GM12874 (cell line): ENCODE results near the gene LBHD1.

Experiments used
- TF ChIP-seq, protein P1 (sequence below): IDR thresholded peaks from 2 replicates; pipeline ENCODE4 v1.5.1; 2011; ENCODE audit warnings: low read depth, mild to moderate bottlenecking, control low read depth, low read length, moderate library complexity; ENCODE audit not compliant: insufficient read depth

Gene LBHD1

DNA sequence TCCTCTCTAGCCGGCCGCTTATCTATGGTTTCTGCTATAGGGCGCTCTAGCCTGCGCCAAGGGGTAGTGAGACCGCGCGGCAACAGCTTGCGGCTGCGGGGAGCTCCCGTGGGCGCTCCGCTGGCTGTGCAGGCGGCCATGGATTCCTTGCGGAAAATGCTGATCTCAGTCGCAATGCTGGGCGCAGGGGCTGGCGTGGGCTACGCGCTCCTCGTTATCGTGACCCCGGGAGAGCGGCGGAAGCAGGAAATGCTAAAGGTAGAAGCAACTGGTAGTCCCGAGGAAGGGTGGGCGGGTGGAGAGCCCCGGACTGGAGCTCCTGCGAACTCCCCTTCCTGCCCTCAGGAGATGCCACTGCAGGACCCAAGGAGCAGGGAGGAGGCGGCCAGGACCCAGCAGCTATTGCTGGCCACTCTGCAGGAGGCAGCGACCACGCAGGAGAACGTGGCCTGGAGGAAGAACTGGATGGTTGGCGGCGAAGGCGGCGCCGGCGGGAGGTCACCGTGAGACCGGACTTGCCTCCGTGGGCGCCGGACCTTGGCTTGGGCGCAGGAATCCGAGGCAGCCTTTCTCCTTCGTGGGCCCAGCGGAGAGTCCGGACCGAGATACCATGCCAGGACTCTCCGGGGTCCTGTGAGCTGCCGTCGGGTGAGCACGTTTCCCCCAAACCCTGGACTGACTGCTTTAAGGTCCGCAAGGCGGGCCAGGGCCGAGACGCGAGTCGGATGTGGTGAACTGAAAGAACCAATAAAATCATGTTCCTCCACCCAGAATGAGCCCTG, at the start of gene LBHD1, which contains the start of gene UQCC3:
Gene LBHD1, minus strand, starts transcription at position 660 of the 782 bp plus-strand sequence. CDS start 2,236 bp downstream, outside the sequence.
Gene UQCC3, plus strand, starts transcription at position 66 of the 782 bp plus-strand sequence. Its CDS starts 73 bp downstream, at position 139.
- TF ChIP-seq, protein P1, sequence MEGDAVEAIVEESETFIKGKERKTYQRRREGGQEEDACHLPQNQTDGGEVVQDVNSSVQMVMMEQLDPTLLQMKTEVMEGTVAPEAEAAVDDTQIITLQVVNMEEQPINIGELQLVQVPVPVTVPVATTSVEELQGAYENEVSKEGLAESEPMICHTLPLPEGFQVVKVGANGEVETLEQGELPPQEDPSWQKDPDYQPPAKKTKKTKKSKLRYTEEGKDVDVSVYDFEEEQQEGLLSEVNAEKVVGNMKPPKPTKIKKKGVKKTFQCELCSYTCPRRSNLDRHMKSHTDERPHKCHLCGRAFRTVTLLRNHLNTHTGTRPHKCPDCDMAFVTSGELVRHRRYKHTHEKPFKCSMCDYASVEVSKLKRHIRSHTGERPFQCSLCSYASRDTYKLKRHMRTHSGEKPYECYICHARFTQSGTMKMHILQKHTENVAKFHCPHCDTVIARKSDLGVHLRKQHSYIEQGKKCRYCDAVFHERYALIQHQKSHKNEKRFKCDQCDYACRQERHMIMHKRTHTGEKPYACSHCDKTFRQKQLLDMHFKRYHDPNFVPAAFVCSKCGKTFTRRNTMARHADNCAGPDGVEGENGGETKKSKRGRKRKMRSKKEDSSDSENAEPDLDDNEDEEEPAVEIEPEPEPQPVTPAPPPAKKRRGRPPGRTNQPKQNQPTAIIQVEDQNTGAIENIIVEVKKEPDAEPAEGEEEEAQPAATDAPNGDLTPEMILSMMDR: no peak

DNA sequence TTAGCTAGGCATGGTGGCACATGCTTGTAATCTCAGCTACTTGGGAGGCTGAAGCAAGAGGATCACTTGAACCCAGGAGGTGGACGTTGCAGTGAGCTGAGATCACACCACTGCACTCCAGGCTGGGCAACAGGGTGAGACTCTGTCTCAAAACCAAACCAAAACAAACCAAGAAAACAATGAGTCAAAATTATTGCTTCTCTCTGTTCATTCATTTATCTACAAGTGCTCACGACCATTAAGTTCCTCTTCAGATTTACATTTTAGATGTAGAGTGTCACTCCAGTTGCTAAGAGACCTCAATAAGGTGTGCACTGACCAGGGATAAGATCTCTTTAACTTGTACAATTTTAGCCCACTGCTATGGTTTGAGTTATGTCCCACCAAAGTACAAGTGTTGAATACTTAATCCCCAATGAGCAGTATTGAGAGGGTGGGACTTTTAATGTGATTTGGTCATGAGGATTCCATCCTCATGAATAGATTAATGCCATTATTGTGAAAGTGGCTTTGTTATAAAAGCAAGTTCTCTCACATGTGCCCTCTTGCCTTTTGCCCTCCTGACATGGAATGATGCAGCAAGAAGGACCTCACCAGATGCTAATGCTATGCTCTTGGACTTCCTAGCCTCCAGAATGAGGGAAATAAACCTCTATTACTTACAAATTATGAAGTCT, 47.4 kb upstream of the LBHD1 start:
- TF ChIP-seq, protein P1: no peak

DNA sequence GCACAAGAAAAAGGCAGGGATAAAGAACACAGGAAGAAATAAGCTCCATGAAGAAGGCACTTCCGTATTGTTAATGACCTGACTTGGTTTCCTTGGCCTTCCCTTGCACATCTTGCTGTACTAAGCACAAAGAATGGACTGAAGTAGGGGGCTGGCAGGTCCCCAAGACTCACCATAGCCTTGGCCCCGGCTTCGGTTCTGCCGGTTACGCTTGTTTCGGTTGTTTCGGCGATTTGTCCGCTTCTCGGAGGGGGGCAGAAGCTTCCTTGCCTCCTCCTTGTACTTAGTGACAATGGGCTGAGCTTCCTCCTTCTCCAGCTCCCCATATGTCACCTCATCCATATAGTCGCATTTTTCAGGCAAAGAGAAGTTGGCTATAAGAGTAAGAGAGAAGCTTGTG, 44.7 kb upstream of the LBHD1 start:
- TF ChIP-seq, protein P1: no peak

DNA sequence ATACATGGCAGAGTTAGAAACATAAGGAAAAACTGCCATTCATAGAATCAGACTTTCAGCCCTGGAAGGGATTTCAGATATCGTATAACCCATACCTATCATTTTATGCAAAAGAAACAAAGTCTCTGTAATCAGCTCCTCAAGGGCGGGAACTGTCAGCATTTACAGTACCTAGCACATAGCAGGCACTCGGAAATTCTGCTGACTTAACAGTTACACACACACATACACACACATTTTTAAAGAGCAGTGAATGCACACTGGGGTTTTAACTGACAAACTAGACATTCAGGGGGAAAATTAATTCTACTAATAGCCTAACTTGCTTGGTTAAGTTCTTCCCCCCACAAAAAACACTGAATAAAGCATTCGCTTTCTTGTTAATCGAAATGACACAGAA, 44.1 kb upstream of the LBHD1 start:
- TF ChIP-seq, protein P1: no peak

DNA sequence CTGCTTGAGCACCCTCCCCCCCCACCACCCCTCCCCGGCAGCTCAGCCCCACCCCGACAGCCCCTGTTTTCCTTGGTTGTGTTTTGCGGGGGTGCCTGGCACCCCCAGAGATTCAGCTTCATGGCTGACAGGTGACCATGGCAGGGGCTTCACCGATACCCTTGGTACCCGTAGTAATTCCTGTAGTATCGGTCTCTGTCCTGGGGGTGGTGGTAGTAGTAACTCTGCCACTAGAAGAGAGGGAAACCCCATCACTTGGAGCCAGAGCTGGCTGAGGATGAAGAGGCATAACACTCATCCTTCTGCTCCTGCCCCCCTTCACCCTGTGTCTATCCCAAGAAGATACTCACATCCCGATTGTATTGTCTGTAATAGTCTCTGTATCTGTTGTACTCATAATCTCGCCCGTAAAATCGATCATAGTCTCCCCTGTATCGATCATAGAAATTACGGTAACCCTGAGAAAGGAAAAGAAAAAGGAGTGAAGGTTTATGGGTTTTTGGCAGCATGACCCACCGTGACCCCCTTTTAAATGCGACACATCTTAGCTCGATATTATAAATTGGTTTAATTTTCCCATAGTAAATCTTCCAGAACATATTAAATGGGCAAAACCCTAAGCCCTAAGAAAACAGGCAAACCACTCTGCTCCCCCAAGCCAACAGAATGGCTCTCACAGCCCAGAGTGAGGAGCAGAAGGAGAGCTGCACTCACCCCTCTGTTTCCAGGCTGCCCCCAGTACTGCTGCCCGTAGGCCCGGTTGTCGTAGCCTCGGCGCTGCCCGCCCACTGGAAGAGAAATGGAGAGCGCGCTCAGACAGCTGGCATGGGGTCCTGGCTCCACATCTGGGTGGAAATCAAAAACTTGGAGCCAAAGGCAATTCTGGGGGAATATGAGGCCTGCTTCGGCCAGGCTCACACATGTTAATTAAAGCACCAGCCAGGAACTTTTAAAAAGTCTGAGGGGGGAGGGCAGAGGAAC, 43.4 kb upstream of the LBHD1 start:
- TF ChIP-seq, protein P1: no peak

DNA sequence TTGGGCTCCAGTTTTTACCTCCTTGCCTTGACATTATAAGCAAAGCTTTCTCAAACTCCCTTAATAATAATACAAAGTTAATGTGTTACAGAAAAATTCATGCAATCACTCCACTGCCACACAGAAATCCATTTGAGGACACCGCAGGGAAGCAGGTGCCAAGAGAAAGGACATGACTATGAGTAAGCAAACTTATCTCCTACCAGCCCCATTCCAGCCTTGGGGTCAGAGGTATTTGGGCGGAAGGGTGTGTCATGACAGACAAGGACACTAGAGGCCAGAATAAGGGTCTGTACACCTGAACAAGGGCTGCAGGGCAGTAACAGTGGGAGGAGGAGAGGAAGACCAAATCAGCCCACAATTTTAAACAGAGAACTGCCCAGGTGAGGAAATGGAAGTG, 41.3 kb upstream of the LBHD1 start:
- TF ChIP-seq, protein P1: no peak
